ENCODE measurements around the gene MRPL50. TPM values are rescaled to one million over a fixed set of nuclear protein-coding genes. Genes with fewer than 3 reads are reported as not detected.

Gene MRPL50
- total RNA-seq, 1 experiment from 2014 or later, result 19.6 TPM

DNA sequence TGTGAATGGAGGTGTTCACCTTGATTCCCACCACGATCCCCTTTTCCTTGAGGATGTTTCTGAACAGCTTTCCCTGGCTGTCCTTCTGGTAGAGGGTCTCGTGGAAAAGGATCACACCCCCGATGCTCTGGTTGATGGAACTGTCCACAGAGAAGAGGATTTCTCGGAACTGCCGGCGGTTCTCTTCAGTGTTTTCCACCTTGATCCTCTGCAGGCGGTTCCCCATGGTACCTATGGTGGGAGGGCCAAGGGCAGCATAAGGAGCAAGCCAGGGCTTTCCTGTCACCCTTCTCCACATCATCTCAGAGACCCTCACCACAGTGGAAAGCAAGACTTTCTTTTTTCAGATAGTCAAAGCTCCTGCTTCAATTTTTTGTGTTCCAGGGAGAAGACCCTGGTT lies 31.3 kb upstream of the MRPL50 start:
- peaks cover 5% of the 10 kb centered on the region for H3K27me3 Mint-ChIP-seq (ENCODE audit: low read depth)

DNA sequence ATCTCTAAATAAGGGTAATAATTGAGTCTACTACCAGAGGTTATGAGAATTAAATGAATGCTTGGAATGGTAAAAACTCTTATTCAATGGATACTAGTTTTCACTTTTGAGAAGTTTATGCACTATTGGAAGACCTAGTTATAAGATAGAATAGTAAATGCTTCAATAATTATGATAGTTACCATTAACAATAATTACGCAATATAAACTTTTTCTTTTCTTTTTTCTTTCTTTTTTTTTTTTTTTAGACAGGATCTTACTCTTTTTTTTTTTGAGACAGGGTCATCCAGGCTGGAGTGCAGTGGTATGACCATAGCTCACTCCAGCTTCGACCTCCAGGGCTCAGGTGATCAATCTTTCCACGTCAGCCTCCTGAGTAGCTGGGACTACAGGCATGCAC lies 30.5 kb upstream of the MRPL50 start:
- H3K9me3 Mint-ChIP-seq, result no peaks in the 10 kb centered on the region
- peaks cover 3% of the 10 kb centered on the region; the same call in 1 of the 2 replicates for H3K4me1 Mint-ChIP-seq
- TF ChIP-seq E2F5 (CRISPR knock-in tag; IDR thresholded peaks at IDR 0.05) (no peak), KAT7 (CRISPR knock-in tag; IDR thresholded peaks at IDR 0.05; ENCODE audit: borderline replicate concordance) (no peak), ESRRA (CRISPR knock-in tag; IDR thresholded peaks at IDR 0.05; ENCODE audit: borderline replicate concordance) (no peak), NR3C1 (CRISPR knock-in tag; conservative IDR thresholded peaks at IDR 0.05; ENCODE audit: low read depth) (no peak), JUN (CRISPR knock-in tag; IDR thresholded peaks at IDR 0.05) (no peak)
- no peak for ATAC-seq
- H3K4me3 Mint-ChIP-seq, result no peak overlapping the region
- ChIA-PET POLR2A (no interaction called here), CTCF (interaction anchor here (0.6 to 1.2 kb wide), 3 partner anchors 12 to 20 kb away, joined by 3 read pairs; no protein-coding TSS in a partner anchor)
- no peak for DNase-seq (ENCODE audit: low spot score)
- peaks cover 5% of the 10 kb centered on the region for H3K27me3 Mint-ChIP-seq (ENCODE audit: low read depth)
- H3K27ac Mint-ChIP-seq, result no peak overlapping the region
- no peaks in the 10 kb centered on the region for H3K36me3 Mint-ChIP-seq

More for the DNA sequence above, 31.3 kb upstream of the MRPL50 start:
- no peak overlapping the region for H3K4me3 Mint-ChIP-seq
- TF ChIP-seq KAT7 (CRISPR knock-in tag; IDR thresholded peaks at IDR 0.05; ENCODE audit: borderline replicate concordance), result no peak
- TF ChIP-seq TEAD1 (CRISPR knock-in tag; IDR thresholded peaks at IDR 0.05), result no peak
- no peak for TF ChIP-seq NR3C1 (CRISPR knock-in tag; conservative IDR thresholded peaks at IDR 0.05; ENCODE audit: low read depth)
- H3K4me1 Mint-ChIP-seq, result peaks cover 3% of the 10 kb centered on the region; the same call in 1 of the 2 replicates
- no peak for DNase-seq (ENCODE audit: low spot score)
- ChIA-PET POLR2A (no interaction called here), CTCF (interaction anchor here (0.7 to 1.2 kb wide), 2 partner anchors 16 to 20 kb away, joined by 3 read pairs; no protein-coding TSS in a partner anchor)
- no peak for ATAC-seq
- no peak overlapping the region for H3K27ac Mint-ChIP-seq
- H3K36me3 Mint-ChIP-seq, result no peaks in the 10 kb centered on the region
- no peaks in the 10 kb centered on the region for H3K9me3 Mint-ChIP-seq

GRCh38 chr9:101427957-101428655 lies 29.7 kb upstream of the MRPL50 start:
- Mint-ChIP-seq H3K9me3 (no peaks in the 10 kb centered on the region), H3K27ac (no peak overlapping the region), H3K36me3 (no peaks in the 10 kb centered on the region), H3K27me3 (ENCODE audit: low read depth) (peaks cover 5% of the 10 kb centered on the region), H3K4me3 (no peak overlapping the region), H3K4me1 (peaks cover 3% of the 10 kb centered on the region; the same call in 1 of the 2 replicates)
- ATAC-seq (no peak), DNase-seq (ENCODE audit: low spot score) (no peak)
- POLR2A ChIA-PET, result interaction anchor here (0.7 kb wide), 1 partner anchor 18 kb away, joined by 3 read pairs; no protein-coding TSS in a partner anchor
- TF ChIP-seq ZNF532 (CRISPR knock-in tag; IDR thresholded peaks at IDR 0.05; ENCODE audit: borderline replicate concordance) (no peak), SP1 (CRISPR knock-in tag; conservative IDR thresholded peaks at IDR 0.05) (no peak), CDX4 (CRISPR knock-in tag; IDR thresholded peaks at IDR 0.05; ENCODE audit: borderline replicate concordance) (no peak), JUN (CRISPR knock-in tag; IDR thresholded peaks at IDR 0.05) (no peak), MYBL2 (CRISPR knock-in tag; IDR thresholded peaks at IDR 0.05) (no peak), ZBTB21 (CRISPR knock-in tag; IDR thresholded peaks at IDR 0.05; ENCODE audit: borderline replicate concordance) (no peak), ZNF396 (CRISPR knock-in tag; IDR thresholded peaks at IDR 0.05; ENCODE audit: borderline replicate concordance) (no peak), CREB1 (CRISPR knock-in tag; IDR thresholded peaks at IDR 0.05) (no peak), SMAD3 (CRISPR knock-in tag; IDR thresholded peaks at IDR 0.05; ENCODE audit: borderline replicate concordance) (no peak), TP53 (CRISPR knock-in tag; IDR thresholded peaks at IDR 0.05) (no peak), GRHL2 (CRISPR knock-in tag; IDR thresholded peaks at IDR 0.05; ENCODE audit: insufficient replicate concordance, severe bottlenecking) (no peak), ETV6 (CRISPR knock-in tag; IDR thresholded peaks at IDR 0.05) (no peak), TEAD1 (CRISPR knock-in tag; IDR thresholded peaks at IDR 0.05) (no peak)
- TF ChIP-seq, protein P1, sequence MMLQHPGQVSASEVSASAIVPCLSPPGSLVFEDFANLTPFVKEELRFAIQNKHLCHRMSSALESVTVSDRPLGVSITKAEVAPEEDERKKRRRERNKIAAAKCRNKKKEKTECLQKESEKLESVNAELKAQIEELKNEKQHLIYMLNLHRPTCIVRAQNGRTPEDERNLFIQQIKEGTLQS (CRISPR knock-in tag; conservative IDR thresholded peaks at IDR 0.05), result no peak
- TF ChIP-seq, protein P2, sequence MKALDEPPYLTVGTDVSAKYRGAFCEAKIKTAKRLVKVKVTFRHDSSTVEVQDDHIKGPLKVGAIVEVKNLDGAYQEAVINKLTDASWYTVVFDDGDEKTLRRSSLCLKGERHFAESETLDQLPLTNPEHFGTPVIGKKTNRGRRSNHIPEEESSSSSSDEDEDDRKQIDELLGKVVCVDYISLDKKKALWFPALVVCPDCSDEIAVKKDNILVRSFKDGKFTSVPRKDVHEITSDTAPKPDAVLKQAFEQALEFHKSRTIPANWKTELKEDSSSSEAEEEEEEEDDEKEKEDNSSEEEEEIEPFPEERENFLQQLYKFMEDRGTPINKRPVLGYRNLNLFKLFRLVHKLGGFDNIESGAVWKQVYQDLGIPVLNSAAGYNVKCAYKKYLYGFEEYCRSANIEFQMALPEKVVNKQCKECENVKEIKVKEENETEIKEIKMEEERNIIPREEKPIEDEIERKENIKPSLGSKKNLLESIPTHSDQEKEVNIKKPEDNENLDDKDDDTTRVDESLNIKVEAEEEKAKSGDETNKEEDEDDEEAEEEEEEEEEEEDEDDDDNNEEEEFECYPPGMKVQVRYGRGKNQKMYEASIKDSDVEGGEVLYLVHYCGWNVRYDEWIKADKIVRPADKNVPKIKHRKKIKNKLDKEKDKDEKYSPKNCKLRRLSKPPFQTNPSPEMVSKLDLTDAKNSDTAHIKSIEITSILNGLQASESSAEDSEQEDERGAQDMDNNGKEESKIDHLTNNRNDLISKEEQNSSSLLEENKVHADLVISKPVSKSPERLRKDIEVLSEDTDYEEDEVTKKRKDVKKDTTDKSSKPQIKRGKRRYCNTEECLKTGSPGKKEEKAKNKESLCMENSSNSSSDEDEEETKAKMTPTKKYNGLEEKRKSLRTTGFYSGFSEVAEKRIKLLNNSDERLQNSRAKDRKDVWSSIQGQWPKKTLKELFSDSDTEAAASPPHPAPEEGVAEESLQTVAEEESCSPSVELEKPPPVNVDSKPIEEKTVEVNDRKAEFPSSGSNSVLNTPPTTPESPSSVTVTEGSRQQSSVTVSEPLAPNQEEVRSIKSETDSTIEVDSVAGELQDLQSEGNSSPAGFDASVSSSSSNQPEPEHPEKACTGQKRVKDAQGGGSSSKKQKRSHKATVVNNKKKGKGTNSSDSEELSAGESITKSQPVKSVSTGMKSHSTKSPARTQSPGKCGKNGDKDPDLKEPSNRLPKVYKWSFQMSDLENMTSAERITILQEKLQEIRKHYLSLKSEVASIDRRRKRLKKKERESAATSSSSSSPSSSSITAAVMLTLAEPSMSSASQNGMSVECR (CRISPR knock-in tag; IDR thresholded peaks at IDR 0.05; ENCODE audit: borderline replicate concordance), result no peak
- CTCF ChIA-PET, result no interaction called here
